ENCODE results near the gene ME1.

ME1 gene

GRCh38 chr6:83470587-83470986, 39.7 kb upstream of the ME1 start:
- DNase-seq (ENCODE audit: low spot score) = no peak
- no peak for TF ChIP-seq CTCF (IDR thresholded peaks at IDR 0.05; ENCODE audit: extremely low read depth, missing control alignments)

GRCh38 chr6:83470001-83470400, 39.1 kb upstream of the ME1 start:
- no peak for TF ChIP-seq CTCF (IDR thresholded peaks at IDR 0.05; ENCODE audit: extremely low read depth, missing control alignments)
- no peak for DNase-seq (ENCODE audit: low spot score)

- TF ChIP-seq CTCF (IDR thresholded peaks at IDR 0.05; ENCODE audit: extremely low read depth, missing control alignments) = no peak
- no peak for DNase-seq (ENCODE audit: low spot score)
These were observed 36.8 kb upstream of the ME1 start for GRCh38 chr6:83467620-83468036.

DNA sequence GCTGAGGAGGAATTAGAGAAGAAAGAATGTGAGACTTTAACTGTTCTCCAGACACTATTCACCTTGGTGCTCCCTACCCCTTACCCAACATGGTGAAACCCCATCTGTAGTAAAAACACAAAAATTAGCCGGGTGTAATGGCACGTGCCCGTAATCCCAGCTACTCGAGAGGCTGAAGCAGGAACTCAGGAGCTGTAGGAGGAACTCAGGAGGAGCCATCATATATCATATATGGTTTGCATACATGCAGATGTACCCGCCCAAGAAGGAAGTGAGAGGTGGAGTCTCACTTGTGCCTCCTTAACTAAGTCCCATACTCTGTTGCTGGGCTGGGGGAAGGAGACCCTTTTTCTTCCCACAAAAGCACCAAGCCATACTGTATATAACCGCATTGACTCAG, 35.5 kb upstream of the ME1 start:
- no peak for TF ChIP-seq CTCF (IDR thresholded peaks at IDR 0.05; ENCODE audit: extremely low read depth, missing control alignments)
- no peak for DNase-seq (ENCODE audit: low spot score)

DNA sequence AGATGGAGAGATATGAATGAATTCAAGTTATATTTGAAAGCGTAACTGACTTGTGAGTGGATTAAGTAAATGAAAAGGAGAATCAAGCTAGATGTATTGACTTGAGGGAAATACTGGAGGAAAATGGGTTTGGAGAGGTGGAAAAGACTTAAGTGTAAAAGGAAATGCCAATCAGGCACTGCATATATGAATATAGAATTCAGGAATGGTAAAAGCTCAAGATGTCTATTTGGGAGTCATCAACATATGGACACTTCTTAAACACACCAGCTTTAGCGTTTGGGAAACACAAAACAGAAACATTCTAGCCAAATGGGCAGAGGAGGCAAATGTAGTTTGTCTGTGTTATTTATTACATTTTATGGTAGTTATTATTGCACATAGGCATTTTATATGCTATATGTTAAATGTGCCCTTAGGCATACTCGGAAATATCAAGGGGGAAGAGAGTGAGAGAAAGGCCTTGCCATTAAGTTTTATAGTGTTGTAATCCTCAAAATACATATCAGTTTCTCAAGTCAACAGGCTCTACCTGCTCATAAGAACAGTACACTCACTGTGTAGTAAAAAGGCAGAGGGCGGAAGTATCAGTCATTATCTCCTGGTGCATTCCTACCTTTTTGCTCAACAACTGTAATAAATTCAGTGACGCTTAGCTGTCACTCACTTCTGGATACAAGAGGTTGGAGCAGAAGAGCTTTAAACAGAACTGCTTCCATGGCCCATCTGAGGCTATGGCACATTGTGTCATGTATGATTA, 33.7 kb upstream of the ME1 start:
- DNase-seq (ENCODE audit: low spot score) = no peak
- no peak for TF ChIP-seq CTCF (IDR thresholded peaks at IDR 0.05; ENCODE audit: extremely low read depth, missing control alignments)

DNA sequence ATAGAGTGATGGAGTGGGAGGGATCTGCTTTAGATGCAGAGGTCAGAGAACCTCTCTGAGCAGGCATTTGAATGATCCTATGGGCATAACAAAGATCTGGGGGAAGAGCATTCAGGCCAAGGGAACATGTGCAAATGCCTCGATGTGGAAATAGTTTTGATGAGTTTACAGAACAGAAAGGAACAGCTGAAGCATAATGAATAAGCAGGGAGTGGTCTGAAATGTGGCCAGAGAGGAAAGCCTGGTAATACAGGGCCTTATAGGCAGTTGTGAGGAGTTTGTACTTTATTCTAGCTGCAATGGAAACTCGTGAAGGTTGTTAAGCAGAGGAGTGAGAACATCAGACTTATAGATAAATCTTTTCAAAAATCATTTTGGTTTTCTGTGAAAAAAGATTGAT, 33.0 kb upstream of the ME1 start:
- TF ChIP-seq CTCF (IDR thresholded peaks at IDR 0.05; ENCODE audit: extremely low read depth, missing control alignments) = no peak
- no peak for DNase-seq (ENCODE audit: low spot score)

- no peak for DNase-seq (ENCODE audit: low spot score)
- TF ChIP-seq CTCF (IDR thresholded peaks at IDR 0.05; ENCODE audit: extremely low read depth, missing control alignments) = no peak
These were observed 31.7 kb upstream of the ME1 start for GRCh38 chr6:83462524-83462923.

Measured in GM20000 (cell line).